Camera-type eye (tissue), 1 donor: Measurements from ENCODE around the gene PYDC2. TPM values are rescaled to one million over a fixed set of nuclear protein-coding genes. Genes with fewer than 3 reads are reported as not detected.

ENCODE experiments used
- total RNA-seq: library from RNA; depleted of rRNA; stranded (reverse); fragments of >200 nt; gene quantifications from one replicate; pipeline ENCODE4 v1.2.3, GENCODE V29; 2014

The PYDC2 gene
- not detected for total RNA-seq

DNA sequence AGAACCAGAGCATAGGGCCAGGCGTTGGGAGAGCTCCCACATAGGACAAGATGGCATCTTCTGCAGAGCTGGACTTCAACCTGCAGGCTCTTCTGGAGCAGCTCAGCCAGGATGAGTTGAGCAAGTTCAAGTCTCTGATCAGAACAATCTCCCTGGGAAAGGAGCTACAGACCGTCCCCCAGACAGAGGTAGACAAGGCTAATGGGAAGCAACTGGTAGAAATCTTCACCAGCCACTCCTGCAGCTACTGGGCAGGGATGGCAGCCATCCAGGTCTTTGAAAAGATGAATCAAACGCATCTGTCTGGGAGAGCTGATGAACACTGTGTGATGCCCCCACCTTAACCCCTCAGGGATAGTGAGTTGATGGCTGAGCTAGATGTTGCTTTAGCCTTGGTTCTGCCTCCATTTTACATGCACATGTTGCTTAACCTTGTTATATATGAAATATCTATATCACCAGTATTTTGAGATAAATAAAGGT is at the start of gene PYDC2:
Gene PYDC2, plus strand, starts transcription at position 51 of the 483 bp plus-strand sequence. Its CDS starts 0 bp downstream, at position 51.

Other genes with a start within 250 kb of the PYDC2 start
- 97.6 TPM for gene CCDC50, start 131.8 kb upstream of the PYDC2 start, total RNA-seq
- gene UTS2B, start 130.6 kb upstream of the PYDC2 start, total RNA-seq, result 0.38 TPM